HG02571 (cell line): ENCODE results near the gene MYZAP.

Source experiments
- ATAC-seq: cut with Tn5 transposase; IDR thresholded peaks from one replicate; pipeline ENCODE4 v1.9.1; 2021; ENCODE audit warnings: mild to moderate bottlenecking, moderate library complexity; ENCODE audit not compliant: unreplicated experiment

Gene MYZAP

GRCh38 chr15:57619746-57620145 lies 28.0 kb downstream of the MYZAP start:
- ATAC-seq = no peak

- ATAC-seq = no peak
Measured at GRCh38 chr15:57624730-57625129, 33.0 kb downstream of the MYZAP start.

- ATAC-seq = no peak
Measured at GRCh38 chr15:57625703-57626448, 34.2 kb downstream of the MYZAP start.

GRCh38 chr15:57626713-57627440 lies 35.2 kb downstream of the MYZAP start:
- no peak for ATAC-seq

- no peak for ATAC-seq
Measured at GRCh38 chr15:57631386-57632110, 39.8 kb downstream of the MYZAP start.

- no peak for ATAC-seq
Measured at GRCh38 chr15:57634290-57634689, 42.6 kb downstream of the MYZAP start.

GRCh38 chr15:57635300-57635909 lies 43.7 kb downstream of the MYZAP start:
- no peak for ATAC-seq

- no peak for ATAC-seq
Measured at GRCh38 chr15:57637846-57638245, 46.1 kb downstream of the MYZAP start.

- no peak for ATAC-seq
Measured at GRCh38 chr15:57639306-57639705, 47.6 kb downstream of the MYZAP start.

GRCh38 chr15:57640930-57641682 lies 49.4 kb downstream of the MYZAP start:
- ATAC-seq = no peak

GRCh38 chr15:57643826-57644225 lies 52.1 kb downstream of the MYZAP start:
- no peak for ATAC-seq

- no peak for ATAC-seq
Measured at GRCh38 chr15:57646087-57646486, 54.4 kb downstream of the MYZAP start.

- ATAC-seq = no peak
Measured at GRCh38 chr15:57647071-57647790, 55.5 kb downstream of the MYZAP start.

GRCh38 chr15:57647791-57648130 lies 56.1 kb downstream of the MYZAP start:
- ATAC-seq = no peak

GRCh38 chr15:57649138-57649537 lies 57.4 kb downstream of the MYZAP start:
- ATAC-seq = no peak

GRCh38 chr15:57651445-57651844 lies 59.7 kb downstream of the MYZAP start:
- no peak for ATAC-seq

- no peak for ATAC-seq
Measured at GRCh38 chr15:57652481-57652880, 60.8 kb downstream of the MYZAP start.

- ATAC-seq = no peak
Measured at GRCh38 chr15:57654153-57654852, 62.6 kb downstream of the MYZAP start.

- no peak for ATAC-seq
Measured at GRCh38 chr15:57655053-57655452, 63.3 kb downstream of the MYZAP start.
